Hematopoietic multipotent progenitor cell (in vitro differentiated cells): ENCODE results near the gene MARCHF10. TPM values are rescaled to one million over a fixed set of nuclear protein-coding genes. Genes with fewer than 3 reads are reported as not detected.
"Not testable (repeated sequence)": the region's sequence is repeated elsewhere in the genome, so short reads cannot be mapped to it uniquely, and the experiment has no call there.

Experiments
- DNase-seq, 3 donors: peaks; one replicate each; pipeline ENCODE4 v3.0.0-alpha.2; 2011 to 2015; ENCODE audit warnings: low read depth in 2 of 3, low spot score in 2 of 3
- total RNA-seq: library from RNA; depleted of rRNA; stranded (reverse); fragments of >200 nt; gene quantifications from one replicate; pipeline ENCODE4 v1.2.3, GENCODE V29; 2012

Gene MARCHF10
- total RNA-seq, 1 donor = not detected

DNA sequence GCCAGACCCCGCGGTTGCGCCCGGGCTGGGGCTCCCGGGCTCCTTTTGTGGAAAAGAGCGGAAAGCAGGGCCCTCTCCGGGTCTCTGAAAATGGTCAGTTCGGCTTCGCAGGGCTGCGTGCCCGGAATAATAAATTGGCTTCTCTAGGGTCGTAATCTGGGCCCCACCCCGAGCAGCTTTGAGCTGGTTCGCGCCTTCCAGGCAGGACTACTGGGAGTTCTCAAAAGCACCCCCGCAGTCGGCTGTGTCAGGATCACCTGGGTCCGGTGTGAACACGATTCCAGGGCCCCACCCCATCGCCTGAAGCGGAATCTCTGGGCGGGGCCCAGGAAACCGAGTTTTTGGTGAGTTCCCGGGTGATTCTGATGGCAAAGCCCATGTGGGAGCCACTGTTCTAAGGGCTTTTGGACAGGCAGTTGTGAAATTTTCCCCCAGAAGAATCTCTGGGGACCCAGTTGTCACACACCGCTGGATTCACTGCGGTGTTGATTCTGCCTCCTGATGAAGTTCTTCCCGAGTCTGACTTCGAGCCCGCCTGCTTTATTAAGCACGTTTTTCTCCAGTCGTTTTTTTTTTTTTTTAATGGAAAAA is 103.6 kb downstream of the MARCHF10 start:
- peak in 1 of 3 donors; percentile 12 for DNase-seq

DNA sequence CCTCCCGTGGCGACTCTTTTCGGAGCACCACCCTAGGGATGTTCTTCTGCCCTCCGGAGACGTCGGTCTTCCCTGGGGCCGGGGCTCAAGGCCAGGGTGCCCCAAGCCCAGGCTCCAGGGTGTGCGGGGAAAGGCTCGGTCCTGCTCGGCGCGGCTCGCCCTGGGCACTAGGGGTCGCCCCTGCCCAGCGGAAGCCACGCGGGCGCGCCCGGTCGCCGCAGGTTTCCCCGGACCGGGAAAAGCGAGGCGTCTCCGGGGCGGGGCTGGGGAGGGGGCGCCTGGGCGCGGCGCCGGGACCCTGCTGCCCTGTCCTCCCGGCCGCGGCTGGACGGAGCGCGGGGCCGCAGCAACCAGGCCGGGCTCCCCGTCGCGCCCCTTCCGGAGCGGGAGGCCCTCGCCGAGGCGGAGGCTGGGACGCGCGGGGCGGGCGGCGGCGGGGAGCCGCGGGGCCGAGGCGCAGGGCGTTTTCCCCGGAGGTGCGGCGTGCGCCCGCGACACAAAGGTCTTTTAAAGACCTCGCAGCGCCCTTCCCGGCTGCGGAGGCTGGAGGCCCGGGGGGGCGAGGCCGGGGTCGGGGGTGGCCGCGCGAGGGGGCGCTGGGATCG is 104.2 kb downstream of the MARCHF10 start:
- peak; percentile 53 to 67 (median 58) for DNase-seq

DNA sequence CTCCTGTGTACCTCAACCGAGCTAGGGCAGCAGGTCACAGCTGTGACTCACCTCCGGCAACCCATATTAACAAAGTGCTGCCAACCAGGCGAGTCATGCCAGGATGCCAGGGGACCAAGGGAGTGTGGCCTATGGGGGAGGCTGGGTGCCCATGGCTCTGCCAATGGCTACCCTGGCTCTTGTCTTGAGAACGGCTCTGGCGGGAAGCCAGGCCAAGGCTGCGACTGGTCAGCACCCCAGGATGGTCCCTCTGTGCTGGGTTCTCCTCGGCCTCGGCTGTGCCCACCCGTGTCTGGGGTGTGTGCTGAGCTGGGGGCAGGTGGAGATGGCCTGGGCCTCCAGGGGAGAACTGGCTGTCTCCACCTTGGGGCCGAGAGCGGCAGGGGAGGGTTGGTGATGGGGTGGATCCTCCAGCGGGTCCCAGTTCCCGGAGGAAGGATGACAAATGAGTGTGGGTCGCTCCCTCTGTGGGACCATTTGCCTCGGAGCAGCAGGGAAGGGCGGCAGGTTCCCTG is 104.8 kb downstream of the MARCHF10 start:
- peak in 2 of 3 donors; percentile 30 to 54 for DNase-seq

DNA sequence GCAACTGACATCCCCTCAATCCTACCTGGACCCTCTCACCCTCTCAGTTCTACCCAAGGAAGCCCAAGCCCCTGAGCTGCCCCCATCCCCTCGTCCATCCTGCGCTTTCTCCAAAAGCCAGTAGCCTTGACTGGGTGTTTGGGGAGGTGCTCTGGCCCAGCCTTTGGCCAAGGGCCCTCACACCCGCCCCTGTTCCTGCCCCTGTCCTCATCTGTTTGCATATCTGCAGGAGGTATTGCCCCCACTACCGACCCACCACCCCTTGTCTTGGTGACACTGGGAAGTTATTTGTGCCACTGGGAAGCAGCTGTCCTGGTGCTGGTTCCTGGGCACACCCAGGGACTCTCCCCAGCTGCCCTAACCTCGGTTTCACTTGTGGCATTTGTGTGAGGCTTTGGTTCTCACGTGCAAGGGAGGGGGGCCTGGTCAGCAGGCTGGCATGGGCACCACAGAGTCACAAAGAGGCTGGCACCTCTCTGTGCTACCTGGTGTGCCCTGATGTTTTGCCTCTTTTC is 105.3 kb downstream of the MARCHF10 start:
- no peak for DNase-seq

DNA sequence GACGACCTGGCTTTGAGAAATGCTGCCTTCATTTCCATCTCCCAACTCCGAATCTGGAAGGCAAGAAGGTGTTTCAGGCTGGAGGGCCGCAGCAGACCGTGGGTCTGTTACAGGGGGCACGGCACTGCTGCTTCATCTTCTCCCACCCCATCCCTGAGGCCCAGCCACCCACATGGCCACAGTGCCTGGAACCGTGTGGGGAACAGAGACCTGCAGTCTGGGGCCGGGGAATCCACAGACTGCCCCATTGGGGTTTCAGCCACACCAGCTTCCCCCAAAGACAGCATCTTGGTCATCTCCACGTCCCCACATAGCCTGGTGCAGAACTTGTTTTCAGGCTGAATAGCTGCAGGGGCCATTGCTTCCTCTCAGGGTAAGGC is 106.4 kb downstream of the MARCHF10 start:
- no peak for DNase-seq

DNA sequence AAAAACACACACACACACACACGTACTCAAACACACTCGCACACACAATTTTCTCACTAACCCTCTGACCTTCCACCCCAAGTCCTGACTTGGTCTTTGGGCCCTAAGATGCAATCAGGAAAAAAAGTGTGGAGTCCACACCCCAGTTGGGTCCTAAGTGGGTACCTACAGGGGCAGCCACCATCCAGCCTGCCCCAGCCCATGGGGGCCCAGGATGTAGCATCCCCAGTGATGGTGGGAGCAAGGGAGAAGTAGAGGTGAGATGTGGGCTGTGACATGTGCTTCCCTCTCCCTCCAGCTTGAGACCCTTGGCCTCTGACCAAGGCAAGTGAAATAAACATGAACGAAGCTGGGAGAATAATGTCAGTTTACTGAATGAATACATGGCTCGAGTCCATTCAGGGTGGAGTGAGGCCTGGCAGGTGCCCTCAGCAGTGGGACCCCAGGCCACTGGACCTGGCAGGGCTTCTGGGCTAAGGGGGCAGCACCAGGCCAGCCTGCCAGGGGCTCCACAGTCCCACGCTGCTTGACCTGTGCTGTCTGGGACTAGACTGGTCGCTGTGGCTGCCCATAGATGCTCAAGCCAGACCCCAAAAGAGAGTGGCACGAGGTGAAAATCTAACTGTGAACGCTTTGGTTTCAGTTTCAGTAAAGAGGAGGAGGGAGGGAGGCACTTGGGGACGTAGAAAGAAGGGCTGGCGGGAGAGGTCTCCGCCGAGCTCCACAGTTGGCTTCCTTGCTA is 107.0 kb downstream of the MARCHF10 start:
- no peak for DNase-seq

DNA sequence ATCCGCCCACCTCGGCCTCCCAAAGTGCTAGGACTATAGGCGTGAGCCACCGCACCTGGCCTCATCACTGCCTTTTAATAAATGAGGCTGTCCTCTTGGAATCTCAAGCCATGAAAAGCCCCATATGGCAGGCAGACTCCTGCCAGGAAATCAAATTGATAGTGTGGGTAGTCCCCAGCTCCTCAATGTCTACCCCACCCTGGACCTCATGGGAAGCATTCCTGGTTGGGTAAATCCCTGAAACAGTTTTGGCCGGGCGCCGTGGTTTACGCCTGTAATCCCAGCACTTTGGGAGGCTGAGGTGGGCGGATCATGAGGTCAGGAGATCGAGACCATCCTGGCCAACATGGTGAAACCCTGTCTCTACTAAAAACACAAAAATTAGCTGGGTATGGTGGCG is 109.7 kb downstream of the MARCHF10 start:
- DNase-seq = not testable (repeated sequence)

DNA sequence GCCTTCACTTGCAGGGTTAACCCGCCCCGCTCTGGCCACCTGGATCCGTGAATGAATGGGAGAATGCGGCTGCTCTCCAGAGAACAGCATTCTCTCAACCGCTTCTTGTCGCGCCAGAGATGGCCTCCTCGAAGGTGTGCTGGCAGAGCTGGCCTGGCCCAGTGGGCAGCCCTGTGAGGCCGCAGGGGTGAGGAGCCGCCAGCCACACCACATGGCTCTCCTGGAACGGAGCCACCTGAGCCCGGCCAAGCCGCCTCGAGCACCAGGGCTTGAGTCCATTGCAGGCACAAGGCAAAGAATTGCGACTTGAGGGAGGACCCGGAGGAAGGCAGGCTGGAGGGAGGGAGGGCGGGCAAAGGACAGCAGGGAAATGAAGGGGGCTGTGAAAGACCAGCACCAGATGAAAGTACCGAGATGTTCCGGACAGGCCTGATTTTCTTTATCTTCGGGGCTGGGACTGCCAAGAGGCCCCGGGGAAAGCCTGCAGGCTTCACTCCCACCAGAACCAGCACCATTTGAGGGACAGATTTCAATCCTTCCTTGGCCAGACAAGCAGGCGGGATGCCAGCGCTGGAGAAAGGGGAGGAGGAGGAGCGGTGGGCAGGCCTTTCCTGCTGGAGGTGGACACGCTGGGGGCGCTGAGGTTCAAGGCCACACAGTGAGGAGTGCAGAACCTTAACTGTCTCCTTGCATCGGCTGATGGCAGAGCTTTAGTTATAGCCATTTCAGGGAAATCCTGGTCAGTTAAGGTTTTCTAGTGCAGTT is 111.2 kb downstream of the MARCHF10 start:
- DNase-seq = no peak

DNA sequence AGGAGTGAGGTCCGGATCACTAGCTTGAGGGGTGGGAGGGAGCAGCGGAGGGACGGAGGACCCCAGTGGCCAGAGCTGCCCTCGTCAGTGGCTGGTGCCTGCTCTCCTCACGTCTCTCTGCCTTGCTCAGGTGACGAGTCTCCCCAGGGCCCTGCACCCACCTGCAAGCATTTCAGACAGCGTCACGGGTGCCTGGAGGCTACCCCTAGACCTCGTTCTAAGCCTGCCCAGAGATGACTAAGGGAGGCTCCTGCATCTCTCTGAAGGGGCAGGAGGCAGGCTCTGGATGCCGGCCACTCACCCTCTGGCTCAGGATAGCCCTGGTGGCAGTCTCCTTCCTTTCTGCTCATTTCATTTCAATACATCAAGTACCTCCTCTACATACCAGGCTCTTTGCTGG is 111.9 kb downstream of the MARCHF10 start:
- DNase-seq = no peak

DNA sequence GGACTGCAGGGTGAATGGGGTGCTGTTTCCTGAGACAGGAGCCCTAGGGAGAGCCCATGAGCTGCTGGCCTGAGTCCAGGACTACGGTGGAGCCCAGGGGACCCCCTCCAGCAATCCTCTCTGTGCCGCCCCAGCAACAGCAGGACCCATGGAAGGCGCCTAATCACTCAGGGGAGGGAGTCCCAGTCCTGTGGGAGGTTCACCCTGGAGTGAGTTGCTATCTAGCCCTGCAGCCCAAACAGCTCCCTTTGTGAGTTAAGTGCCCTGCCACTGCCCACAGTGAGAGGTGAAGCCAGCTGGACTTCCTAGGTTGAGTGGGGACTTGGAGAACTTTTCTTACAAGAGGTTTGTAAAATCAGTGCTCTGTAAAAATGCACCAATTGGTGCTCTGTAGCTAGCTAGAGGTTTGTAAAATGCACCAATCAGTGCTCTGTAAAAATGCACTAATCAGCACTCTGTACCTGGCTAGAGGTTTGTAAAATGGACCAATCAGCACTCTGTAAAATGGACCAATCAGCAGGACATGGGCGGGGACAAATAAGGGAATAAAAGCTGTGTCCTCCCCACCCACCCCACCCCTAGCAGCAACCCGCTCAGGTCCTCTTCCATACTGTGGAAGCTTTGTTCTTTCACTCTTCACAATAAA is 112.9 kb downstream of the MARCHF10 start:
- DNase-seq = not testable (repeated sequence)

DNA sequence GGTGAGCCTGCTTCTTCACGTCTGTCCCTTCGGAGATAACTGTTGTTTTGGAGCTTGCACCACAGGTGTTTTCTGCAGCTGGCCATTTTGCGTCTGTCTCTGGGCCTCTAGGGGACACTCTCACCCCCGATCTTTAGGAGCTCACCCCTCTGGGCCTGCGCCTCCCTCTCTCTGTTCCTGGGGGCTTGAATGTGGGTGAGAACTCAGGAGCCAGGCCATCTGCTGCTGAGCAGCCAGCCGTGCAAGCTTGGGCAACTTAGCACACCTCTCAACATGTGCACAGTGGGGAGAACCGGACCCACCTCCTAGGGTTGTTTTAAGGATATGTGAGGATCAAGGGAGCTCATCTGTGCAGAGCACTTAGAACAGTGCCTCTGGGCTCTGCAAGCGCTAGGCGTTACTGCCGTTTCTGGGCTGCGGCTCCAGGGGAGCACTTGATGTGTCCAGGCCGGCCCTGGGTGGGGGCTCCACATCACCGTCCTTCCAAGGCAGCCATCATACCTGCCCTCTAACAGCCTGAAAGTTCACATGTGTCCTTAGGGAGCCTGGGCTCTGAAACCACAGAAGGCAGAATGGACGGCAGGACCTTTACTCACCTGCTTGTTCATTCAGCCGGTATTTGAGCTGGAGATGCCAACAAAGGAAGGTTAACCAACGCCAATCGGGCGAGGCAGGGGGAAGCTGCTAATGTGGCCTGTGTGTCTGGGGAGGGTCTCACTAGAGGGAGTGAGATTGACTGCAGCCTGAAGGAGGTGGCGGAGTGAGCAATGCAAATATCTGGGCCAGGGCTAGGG is 114.3 kb downstream of the MARCHF10 start:
- no peak for DNase-seq

DNA sequence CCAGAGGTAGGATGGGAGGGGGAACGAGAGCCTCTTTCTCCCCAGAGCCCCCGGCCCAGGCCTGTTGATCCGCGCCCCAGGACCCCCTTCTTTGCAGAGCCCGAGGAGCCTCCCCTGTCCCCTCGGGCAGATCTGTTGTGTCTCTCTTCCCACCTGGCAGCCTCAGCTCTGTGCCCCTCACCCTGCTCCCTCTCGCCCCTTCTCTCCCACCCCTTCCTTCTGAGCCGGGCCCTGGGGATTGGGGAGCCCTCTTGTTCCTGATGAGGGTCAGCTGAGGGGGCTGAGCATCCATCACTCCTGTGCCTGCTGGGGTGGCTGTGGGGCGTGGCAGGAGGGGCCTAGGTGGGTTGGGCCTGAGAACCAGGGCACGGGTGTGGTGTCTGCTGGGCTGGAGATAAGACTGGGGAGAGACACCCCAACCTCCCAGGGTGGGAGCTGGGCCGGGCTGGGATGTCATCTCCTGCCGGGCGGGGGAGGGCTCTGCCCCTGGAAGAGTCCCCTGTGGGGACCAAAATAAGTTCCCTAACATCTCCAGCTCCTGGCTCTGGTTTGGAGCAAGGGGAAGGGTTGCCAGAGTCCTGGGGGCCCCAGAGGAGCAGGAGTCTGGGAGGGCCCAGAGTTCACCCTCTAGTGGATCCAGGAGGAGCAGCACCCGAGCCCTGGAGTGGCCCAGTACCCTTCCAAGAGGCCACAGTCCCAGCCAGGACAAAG is 115.2 kb downstream of the MARCHF10 start:
- peak in 2 of 3 donors; percentile 18 to 21 for DNase-seq

DNA sequence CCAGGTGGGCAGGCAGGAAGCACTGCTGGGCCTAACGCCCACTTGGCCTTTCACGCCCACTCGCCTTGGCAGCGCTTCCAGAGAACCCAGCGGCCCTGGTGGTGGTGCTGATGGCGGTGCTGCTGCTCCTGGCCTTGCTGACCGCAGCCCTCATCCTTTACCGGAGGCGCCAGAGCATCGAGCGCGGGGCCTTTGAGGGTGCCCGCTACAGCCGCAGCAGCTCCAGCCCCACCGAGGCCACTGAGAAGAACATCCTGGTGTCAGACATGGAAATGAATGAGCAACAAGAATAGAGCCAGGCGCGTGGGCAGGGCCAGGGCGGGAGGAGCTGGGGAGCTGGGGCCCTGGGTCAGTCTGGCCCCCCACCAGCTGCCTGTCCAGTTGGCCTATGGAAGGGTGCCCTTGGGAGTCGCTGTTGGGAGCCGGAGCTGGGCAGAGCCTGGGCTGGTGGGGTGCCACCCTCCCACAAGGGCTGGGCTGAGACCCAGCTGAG is 115.9 kb downstream of the MARCHF10 start:
- DNase-seq = no peak

DNA sequence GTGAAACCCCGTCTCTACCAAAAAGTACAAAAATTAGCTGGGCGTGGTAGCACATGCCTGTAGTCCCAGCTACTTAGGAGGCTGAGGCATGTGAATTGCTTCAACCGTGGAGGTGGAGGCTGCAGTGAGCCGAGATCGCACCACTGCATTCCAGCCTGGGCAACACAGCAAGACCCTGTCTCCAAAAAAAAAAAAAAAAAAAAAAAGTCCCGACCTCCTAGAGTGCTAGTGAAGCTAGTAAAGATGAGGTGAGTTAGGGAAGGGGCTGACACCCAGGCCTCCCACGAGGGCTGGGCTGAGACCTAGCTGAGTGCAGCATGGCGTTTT is 116.6 kb downstream of the MARCHF10 start:
- DNase-seq = not testable (repeated sequence)

DNA sequence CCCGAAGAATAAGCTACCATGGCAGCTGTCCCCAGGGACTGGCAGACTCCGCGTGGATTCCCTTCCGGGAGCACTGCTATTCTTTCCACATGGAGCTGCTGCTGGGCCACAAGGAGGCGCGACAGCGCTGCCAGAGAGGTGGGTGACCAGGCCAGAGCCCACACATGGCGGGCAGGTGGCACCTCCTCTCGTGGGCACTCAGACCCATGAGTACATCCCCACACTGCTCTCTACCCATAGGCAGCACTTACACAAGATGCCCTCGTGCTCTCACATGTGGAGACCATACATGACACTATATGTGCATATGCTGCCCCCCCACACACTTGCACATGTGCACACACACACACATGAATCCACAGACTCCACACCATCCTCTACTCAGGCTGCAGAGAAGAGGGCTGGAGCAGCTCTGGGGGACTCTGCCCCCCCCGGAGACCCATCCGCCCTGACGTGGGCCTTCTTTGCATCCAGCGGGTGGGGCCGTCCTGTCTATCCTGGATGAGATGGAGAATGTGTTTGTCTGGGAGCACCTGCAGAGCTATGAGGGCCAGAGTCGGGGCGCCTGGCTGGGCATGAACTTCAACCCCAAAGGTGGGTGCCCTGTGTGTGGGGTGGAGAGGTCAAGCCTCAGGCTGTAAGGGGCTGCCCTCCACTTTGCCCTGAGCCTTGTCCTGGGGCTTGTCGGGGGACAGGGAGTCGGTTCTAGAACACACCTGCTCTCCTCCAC is 117.8 kb downstream of the MARCHF10 start:
- DNase-seq = no peak

DNA sequence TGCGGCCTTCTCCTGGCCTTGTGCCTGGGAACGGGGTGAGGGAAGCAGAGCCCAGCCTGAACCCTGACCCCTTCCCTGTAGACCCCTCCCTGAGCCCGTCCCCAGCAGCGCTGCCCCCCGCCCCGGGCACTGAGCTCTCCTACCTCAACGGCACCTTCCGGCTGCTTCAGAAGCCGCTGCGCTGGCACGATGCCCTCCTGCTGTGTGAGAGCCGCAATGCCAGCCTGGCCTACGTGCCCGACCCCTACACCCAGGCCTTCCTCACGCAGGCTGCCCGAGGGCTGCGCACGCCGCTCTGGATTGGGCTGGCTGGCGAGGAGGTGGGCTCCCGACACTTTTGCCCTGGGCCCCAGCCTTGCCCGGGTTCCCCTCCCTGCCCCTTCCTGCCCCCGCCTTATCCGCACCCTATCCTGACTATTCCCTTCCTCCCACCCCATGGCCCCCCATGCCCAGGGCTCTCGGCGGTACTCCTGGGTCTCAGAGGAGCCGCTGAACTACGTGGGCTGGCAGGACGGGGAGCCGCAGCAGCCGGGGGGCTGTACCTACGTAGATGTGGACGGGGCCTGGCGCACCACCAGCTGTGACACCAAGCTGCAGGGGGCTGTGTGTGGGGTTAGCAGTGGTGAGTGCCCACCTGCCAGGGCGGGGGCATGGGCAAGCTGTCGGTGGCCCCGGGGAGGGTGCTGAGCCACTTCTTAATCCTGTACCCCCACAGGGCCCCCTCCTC is 118.5 kb downstream of the MARCHF10 start:
- no peak for DNase-seq

DNA sequence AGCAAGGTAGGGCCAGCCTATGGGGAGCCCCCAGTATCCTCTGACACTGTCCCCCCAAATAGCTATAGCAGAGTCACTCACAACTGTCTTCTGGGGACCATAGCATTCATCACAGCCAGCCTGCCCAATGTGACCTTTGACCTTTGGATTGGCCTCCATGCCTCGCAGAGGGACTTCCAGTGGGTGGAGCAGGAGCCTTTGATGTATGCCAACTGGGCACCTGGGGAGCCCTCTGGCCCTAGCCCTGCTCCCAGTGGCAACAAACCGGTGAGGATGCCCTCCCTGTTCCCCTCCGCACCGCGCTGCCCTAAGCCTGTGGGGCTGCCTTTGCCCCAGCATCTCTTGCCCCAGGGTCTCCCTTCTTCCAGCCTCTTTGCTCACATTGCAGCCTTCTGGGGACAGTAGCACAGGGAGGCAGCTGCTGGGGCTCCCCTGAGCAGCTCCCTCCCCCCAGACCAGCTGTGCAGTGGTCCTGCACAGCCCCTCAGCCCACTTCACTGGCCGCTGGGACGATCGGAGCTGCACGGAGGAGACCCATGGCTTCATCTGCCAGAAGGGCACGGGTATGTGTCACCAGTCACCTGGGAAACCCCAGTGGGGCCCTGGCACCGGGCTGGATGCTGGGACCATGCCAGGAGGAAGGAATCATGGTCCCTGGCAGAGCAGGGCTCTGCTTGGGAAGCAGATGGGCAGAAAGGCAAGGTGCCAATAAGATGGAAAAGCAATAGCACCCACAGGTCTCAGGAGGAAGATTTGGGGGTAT is 119.5 kb downstream of the MARCHF10 start:
- no peak for DNase-seq
